A549 treated with Mapracorat at 1 μM for 4 hours (cell line): ENCODE data around the gene DDX59. TPM values are rescaled to one million over a fixed set of nuclear protein-coding genes. Genes with fewer than 3 reads are reported as not detected.

ENCODE experiments used
- total RNA-seq: library from RNA; stranded (reverse); fragments of 200-300 nt; extraction: Qiagen RNA extraction; gene quantifications from 5 replicates; pipeline ENCODE4 v1.2.3, GENCODE V29; 2022

Gene DDX59
- 12.4 to 15.4 TPM (median 14.1 TPM) in 5 replicates for total RNA-seq

GRCh38 chr1:200669314-200670241, at the start of gene DDX59:
Gene DDX59, minus strand, starts transcription at chr1:200669907. Its CDS starts 3,167 bp downstream, at chr1:200666740.

DNA sequence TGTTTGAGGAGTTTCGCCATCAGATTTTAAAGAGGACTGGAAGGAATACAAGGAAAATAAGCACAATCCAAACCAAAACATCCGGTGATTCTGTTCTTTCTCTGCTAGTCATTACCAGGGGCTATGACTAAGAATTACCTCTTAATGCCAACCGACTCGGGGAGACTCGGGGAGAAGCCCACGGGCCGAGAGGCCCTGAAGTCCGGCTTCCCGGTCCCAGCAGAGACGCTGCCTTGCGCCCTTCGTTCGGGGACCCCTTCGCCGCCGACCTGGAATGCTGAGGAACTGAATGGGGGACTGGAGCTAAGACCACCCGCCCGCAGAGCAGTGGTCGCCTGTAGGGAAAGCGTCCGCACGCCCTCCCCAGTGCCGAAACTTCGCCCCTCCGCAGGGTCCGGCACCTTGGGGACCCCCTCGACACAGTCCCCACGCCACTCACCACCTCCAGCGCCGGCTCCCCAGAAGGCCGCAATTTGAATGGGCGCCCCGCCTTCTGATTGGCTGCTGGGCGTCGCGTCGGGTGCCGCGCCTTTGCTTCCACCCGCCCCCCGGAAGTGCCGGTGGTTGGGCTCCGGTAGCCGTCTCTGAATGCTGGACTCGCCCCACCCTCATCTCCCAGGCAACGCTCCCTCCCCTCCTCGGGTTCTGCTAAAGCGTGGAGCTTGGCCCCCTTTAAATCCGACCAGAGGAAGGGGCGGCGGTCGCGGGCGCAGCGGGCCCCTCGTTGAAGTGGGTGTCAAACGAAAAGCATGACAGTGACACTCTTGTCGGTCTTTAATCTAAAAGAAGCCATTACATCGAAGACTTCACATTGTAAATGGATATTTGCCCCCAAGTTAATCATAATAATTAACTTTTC, 49.2 kb downstream of the DDX59 start, which contains the start of gene KIF14:
Gene KIF14, minus strand, starts transcription at position 479 of the 859 bp plus-strand sequence. CDS start 2,028 bp downstream, outside the sequence.

Other genes with a start within 250 kb of the DDX59 start
- 7.1 to 11.0 TPM (median 9.7 TPM) in 5 replicates for gene KIF14, start 49.2 kb downstream of the DDX59 start, total RNA-seq
- gene CAMSAP2, start 69.0 kb upstream of the DDX59 start, total RNA-seq = 15.6 to 22.5 TPM (median 19.4 TPM) in 5 replicates
- gene GPR25, start 203.1 kb upstream of the DDX59 start, total RNA-seq = not detected in 5 replicates
- 36.4 to 50.4 TPM (median 46.3 TPM) in 5 replicates for gene INAVA, start 225.0 kb upstream of the DDX59 start, total RNA-seq